Eye (tissue), 1 donor: ENCODE results near the gene PPFIA2.
"Not testable (repeated sequence)": the region's sequence is repeated elsewhere in the genome, so short reads cannot be mapped to it uniquely, and the experiment has no call there.

Source experiments
- DNase-seq: peaks from one replicate; pipeline ENCODE4 v3.0.0-alpha.2; 2015

Gene PPFIA2

DNA sequence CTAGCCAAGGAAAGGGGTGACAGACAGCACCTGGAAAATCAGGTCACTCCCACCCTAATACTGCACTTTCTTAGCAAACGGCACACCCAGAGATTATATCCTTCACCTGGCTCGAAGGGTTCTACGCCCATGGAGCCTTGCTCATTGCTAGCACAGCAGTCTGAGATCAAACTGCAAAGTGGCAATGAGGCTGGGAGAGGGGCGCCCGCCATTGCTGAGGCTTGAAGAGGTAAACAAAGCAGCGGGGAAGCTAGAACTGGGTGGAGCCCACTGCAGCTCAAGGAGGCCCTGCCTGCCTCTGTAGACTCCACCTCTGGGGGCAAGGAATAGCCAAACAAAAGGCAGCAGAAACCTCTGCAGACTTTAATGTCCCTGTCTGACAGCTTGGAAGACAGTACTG lies 99.8 kb downstream of the PPFIA2 start:
- DNase-seq = not testable (repeated sequence)

DNA sequence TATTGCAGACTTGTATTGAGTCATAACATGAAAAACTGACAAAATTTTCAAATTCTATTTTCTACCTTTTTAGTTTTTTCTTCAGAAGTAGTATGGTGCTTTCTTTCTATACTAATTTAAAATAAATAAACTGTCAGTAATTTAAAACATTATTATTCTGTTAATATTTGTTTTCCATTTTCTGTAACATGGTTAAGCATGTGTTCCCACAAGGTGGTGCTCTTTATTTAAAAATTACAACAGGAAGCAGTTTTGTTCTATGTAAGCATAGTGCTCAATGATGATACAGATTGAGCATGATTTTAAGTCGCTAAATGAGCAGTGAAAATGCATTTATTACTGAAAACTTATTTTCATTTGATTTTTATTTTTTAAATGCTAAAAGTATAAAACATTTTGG lies 114.6 kb downstream of the PPFIA2 start:
- DNase-seq = peak; percentile 77

DNA sequence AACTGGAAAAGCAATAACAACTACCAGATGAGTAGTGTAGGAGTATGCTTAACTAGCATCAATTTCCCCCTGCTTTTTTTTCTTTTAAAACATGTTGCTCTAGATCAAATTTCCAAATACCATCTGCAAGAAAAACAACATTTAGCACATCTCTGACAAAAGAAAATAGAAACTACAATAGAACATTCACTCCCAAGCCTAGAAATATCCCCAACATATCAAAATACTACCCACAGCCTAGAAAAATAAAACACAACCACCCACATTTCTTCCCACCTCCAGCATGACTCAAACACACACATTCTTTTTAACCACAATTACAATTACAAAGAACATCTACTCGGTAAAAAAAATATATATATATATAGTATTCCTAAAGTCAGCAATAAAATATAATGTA lies 120.0 kb downstream of the PPFIA2 start:
- DNase-seq = no peak

DNA sequence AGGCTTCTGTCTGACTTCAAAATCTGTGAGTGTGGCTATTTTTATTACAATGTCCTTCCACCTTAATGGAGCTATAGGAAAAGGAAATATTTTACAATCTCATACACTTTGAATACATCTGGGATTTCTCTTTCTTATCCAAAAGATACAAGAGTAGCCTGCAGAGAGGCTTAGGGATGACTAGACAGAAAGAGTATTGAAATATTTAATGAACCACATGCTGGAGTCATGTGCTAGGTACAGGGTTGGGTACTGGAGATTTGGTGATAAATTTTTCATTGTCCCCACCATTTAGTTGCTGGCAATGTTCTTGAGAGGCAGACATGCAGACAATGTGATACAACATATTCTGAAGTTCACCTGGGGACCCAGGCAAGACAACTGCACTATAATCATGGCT lies 126.0 kb downstream of the PPFIA2 start:
- DNase-seq = no peak

DNA sequence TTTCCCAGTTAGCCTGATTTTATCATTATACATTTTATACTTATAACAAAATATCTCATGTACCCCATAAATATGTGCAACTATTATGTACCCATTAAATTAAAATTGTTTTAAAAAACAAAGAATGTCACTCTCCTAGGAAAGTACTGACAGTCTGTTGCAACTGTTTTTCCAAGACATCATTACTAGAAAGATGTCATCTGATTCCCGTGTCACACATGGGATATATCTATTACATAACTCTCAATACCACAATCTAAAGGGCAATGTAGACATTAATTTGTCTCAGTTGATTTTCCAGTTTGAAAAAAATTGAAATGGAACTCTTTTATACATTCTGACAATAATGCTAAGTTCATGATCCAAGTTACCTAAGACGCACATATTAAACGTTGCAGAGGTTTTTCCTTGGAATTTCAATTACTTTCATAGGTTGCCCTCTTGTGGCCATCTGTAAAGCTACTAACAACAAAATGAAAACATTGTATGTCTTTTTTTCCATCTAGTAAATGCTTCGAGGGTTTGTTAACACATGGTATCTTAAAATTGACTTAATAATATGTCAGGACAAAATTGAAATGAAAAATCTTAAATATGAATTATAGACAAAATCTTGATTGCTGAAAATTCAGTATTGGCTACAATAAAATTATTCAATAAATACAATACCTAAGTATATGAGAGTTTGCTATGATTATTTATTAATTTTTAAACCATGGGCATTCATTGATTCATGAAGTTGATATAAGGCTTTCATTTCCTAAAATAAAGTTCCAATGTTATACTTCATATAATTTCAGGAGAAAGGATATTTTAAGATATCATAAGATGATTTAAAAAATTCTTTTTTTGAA lies 131.6 kb downstream of the PPFIA2 start:
- DNase-seq = peak; percentile 79

DNA sequence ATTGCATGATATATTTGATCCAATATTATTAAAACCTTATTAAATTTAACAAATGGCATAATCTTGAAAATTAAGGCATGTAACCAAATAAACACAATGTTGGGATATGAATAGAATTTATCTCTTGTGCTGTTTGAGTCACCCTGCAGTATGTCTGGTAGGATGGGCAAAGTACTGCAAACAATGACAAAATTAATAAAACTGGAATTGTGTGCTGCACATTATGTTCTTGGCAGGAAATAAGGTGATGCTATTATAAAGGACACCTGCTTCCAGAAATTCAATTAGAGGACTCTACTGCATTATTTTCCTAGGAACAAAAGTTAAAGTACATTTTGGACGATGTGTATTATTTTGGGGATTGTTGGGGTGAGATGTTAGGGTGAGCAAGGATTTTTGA lies 132.7 kb downstream of the PPFIA2 start:
- DNase-seq = no peak

DNA sequence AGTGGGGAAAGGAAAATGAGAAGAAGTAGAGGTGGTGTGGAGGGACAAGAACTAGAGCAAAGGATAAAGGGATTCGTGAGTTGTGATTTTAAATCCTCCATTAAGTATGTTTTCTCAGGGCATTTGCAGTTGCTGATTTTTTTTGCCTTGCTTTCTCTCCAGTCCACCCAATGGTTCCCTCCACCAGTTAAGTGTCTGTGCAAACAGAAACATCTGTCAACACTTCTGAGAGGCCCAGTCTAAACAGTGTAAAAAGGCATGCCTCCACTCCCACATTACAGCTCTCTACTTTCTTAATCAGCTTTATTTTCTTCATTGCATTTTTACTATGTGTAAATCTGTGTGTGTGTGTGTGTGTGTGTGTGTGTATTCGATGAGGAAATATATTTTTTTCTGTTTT lies 141.2 kb downstream of the PPFIA2 start:
- DNase-seq = no peak

DNA sequence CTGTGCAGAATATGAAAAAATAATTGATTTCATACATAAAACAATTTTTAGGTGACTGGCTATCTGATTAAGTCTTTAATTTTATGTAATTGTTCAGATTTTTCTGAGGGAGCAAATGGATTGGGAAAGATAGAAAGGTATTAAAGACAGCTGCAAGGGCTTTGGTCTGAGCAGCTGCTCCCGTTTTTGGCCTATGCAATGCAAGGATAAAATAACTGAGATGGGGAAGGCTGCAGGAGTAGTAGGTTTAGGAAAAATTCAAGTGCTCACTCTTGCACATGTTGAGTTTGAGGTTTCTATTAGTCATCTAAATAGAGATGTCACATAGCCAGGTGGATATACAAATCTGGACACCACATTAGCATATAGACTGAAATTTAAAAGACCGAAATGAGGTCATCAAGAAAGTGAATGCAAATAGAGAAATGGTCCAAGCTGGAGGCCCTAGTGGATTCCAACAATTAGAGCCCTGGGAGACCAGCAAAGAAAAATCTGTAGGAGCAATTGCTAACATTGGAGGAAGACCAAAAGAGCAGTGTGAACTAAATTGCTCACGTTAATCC lies 144.0 kb downstream of the PPFIA2 start:
- DNase-seq = no peak

DNA sequence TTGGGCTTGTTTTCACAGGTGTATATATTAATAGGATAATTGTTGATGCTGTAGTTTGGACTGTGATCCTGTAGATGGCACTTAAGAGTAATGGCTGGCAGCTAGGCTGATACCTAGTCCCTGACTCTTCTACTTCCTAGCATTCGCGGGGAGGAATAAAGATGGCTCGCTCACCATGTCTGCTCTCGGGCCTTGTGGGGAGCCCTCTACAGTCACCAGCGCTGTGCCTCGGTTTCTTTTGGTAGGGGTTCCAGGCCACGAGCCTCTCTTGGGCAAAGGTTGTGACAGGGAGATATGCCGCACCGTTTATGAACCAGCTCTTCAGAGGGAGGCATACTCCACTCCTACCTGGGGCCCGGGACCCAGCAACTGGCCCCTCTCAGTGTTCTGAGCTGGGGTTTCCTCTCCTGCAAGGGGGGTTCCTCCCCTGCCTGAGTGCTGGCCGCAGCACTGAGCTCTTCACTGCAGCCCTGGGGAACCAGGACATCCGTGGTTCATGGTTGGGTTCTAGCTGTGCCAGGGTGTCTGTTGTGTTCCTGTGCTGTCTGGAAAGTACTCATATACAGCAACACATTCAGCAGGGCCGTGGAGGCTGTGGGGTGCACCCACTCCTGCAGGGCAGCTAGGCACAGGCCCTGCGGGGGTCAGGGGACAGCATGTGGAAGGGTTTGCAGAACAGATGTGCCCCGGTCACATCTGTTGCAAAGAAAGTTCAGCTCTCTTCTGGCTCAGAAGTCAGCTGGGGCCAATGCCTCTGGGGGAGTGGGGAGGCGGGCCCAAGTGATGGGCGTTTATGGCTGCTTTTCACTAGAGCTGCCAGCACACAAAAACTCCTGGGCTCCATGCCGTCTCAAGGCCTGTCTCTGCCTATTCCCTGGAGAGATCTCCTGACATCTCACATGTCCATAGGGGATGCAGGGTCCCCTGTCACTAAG lies 147.9 kb downstream of the PPFIA2 start:
- DNase-seq = no peak

DNA sequence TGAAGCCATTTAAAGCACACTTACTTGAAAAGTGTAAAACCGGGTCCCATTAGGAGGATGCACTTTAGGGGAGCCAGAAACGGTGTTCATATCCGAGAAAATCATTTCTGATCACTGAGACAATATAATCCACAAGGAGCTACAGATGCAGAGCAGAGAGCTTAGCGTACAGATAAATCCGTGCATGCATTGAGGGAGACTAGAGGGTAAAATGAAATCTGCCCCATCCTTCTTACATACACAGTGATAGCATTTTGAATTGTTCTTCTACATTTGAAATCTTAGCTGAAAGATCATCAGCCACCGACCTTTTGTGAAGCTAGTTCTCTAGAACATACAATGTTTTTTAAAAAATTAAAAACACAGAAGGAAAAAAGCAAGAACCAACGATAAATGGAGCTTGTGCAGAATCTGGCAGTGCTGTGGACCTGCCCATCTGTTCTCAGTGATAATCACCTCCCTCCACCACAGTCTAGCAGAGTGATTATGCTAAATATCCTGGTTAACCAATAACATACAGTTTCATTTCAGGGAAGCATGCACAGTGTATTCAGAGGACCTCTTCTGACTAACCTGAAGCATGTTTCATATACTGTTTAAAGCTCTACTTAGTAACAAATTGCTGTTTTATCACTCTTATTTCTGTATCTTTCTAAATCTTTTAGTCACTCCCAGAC lies 161.1 kb downstream of the PPFIA2 start:
- DNase-seq = peak; percentile 34

DNA sequence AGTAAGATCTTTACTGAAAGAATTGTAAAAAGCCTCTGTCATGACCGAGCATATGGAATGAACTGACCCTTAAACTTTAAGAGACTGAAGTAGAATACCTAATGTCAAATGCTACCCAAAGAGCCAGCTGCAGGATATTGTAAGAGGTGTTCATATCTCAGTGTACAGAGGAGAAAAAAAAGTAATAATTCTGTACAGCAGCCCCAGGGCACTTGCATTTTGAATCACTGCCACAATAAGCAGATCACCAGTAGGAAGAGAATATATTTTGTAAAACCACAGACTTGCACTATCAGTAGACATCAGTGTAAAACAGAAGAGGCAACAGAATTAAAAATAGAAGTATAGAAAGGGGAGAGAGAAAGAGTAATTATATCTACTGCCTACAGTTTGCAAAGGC lies 162.6 kb downstream of the PPFIA2 start:
- DNase-seq = peak; percentile 16

DNA sequence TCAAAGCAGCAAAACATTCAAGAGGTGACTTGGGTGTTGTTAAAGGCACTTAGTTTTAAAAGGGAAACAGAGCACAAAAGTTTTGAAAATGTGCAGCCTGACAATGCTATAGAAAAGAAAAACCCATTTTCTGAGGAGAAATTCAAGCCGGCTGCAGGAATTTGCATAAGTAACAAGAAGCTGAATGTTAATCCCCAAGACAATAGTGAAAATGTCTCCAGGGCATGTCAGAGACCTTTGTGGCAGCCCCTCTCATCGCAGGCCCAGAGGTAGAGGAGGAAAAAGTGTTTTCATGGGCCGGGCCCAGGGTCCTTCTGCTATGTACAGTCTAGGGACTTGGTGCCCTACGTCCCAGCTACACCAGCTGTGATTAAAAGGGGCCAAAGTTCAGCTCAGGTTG lies 167.9 kb downstream of the PPFIA2 start:
- no peak for DNase-seq

DNA sequence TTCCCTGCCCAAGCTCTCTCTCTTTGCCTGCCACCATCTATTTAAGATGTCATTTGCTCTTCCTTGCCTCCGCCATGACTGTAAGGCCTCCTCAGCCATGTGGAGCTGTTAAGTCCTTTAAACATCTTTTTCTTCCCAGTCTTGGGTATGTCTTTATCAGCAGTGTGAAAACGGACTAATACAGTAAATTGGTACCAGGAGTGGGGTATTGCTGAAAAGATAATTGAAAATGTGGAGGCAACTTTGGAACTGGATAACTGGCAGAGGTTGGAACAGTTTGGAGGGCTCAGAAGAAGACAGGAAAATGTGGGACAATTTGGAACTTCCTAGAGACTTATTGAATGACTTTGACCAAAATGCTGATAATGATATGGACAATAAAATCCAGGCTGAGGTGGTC lies 168.4 kb downstream of the PPFIA2 start:
- not testable (repeated sequence) for DNase-seq

DNA sequence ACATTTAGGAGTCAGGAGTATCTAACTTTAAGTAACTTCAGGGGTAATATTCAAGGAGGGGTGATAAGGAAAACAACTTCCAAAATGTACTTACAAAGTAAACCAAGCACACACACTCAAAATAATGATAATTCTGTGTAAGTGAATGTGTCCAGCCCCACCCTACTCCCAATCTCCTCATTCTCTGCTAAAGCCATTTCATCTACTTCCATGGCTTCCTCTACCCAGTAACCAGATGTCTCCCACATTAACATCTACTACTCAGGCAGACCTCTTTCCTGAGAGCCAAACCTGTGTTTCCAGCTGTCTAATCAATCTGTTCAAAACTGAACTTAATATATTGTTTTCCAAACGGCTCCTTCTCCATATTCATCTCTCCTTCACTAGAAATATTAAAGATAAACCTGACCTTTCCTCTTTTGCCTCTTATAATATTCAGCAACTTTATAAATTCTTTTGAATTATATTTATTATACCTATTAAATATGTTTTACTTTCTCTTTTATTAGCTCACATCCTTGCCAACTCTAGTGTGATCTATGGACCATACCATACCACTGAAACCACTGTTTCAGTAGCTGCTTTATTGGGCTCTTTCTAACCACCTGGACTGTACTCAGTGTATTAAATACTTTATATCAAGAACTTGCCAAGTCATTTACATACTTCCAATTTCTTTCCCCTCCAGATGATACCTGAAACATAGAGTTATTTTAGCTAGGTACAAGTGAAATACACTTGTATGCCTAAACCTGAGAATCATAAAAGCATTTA lies 170.7 kb downstream of the PPFIA2 start:
- DNase-seq = no peak

DNA sequence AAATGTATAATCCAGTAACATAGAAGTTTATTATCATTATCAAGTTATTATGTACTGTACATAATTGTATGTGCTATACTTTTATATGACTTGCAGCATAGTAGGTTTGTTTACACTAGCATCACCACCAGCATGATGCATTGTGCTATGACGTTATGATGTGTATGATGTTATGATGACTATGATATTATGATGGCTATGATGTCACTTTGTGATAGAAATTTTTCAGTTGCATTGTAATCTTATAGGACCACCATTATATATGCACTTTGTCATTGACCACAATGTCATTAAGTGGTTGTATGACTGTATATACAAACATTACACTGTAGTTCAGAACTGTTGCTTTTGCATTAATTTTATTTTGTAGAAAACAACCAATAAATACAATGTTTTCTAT lies 173.4 kb downstream of the PPFIA2 start:
- no peak for DNase-seq

DNA sequence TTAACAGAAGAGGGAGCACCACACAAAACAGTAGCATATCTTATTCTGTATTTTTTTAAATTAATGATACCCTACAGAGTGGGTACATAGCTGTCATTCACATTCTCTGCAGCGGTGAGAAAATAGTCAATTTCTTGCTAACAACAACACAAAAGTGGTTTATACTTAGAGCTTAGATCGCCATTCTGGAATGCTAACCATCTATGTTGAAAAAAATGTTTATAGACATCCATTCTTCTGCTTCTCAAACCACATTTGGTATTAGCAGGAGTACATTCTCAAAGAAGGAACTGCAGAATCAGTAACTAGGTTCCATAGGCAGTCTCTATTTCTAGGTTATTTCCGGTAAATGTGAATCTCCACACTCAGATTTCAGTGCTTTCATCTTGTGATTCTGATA lies 185.9 kb downstream of the PPFIA2 start:
- no peak for DNase-seq

DNA sequence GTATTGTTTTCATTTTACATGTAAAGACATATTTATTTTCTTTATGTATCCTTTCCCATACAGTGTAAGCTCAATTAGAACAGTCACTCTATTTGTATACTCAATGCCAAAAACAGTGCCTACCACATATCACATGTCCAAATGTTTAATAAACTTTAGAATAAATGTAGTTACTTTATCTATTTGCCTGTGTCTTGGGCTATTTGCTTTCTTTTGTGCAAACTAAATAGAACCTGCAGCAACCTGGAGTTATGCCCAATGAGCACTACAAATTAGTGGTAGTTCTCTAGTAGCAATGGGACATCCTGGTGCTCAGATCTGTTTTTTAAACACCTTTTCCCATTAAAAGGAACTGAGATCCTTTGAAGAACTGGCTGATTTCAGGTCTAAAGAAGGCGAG lies 186.7 kb downstream of the PPFIA2 start:
- DNase-seq = no peak

DNA sequence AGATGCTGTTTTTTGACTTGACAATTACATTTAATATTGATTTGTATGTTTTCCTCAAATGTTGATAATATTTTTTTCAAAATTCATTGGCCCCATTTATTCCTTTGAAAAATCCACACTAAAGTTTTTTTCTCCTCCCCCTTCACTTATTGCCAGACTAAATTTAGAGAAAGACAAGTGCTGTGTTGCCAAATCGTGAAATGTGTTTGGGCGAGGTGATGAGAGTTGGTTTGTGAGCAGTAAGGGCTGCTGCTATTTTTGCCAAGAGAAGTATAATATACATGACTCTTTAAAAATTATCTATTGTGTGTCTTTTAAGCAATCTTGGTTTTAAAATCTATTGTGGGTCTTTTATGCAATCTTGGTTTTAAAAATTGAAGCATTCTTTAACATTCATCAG lies 188.9 kb downstream of the PPFIA2 start:
- DNase-seq = no peak

DNA sequence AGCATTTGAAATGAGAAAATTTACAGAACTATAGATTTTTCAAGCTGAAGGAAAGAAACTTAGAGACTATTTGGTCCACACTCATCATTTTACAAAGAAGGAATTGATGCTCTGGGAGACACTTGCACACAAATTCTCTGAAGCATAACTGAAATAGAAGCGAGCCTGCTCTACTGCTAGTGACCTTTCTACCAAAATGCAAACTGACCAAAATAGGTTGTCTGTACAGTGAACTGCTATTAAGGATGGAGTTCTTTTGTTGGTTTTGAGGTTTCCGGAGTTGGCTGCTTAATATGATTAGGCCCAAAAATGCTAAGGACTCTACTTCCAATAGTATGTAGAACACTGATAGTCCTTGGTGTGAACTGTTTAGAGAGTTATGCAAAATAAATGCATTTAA lies 194.9 kb downstream of the PPFIA2 start:
- DNase-seq = no peak

DNA sequence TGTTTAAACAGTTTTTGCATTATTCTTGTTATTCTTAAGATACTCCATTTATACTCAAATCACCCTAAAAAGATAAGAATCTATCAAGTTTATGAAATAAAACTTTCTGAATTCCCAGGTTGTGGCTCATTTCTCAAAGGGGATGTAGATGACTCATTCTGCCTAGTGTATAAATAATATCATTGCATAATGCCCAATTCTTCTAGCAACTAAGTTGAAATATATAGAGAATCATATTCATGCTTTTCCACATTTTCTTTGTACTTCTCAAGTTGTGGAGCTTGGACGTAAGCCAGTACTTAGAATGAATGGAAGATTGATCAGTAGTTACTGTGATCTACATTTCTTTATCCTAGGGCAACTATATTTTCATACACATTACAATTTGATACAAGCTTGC lies 201.1 kb downstream of the PPFIA2 start:
- DNase-seq = no peak

DNA sequence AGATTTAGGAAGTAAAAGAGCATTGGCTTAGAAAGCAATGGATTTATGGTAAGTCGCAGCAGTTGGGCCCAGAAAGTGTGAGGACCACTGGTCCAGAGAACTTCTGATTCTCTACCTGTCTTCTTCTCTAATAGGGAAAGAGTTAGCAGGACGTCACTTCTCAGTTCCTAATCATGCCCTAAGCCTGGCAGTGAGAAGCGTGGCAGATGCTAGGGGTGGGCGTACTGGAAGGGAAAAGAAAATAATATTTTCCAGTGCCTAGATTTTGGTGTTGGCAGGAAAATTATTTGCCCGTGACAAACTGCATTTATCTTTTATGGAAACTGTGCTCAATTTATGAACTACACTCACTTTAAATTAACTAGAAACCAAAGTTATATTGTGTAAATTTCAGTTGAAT lies 212.3 kb downstream of the PPFIA2 start:
- DNase-seq = no peak

DNA sequence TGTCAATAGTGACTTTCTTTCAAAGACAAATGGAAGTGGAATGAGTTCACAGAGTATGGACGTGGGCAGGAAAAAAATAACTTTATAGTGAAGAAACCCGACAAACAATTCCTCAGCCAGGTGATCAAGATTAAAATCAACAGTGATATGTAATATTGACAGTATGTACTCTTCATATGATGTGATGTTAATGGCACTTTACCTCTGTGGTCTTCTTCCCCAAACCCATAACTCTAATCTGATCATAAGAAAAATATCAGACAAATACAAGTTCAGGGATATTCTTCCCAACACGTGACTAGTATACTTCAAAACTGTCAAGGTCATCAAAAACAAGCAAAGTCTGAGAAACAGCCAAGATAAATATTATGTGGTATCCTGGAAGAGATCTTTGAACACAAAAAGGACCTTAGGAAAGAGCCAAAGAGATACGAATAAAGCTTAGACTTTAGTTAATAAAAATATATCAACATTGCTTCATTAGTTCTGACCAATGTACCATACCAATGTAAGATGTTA lies 215.5 kb downstream of the PPFIA2 start:
- DNase-seq = no peak
